Heart left ventricle (tissue), 13 donors: ENCODE data around the gene DUSP22.

Experiments used
- POLR2A ChIP-seq, 2 donors: fragments of 450-650 bp; IDR thresholded peaks; one replicate each; pipeline ENCODE4 v1.6.1; 2017; ENCODE audit warnings: antibody characterized with exemption in 2 of 2, mild to moderate bottlenecking in 2 of 2, moderate library complexity in 2 of 2
- TF ChIP-seq, protein P1 (sequence below), 12 donors: fragments of 200-600 bp; sonication (generic) in 4 of 12; IDR thresholded peaks; one replicate each; pipeline versions ENCODE4 v1.5.0 to v1.8.0; 2018 to 2022; ENCODE audit warnings: antibody characterized with exemption in 12 of 12, mild to moderate bottlenecking in 5 of 12
- donor health status: ischemic (EF 13 %, LVEDD 7.1; RV severe dilation, severe dysfunction).
- donor health status: DM: no; HTN: yes; CAD: no.
- donor health status: DM: no; HTN: no; CAD: no.
- donor health status: ischemic (EF 25% LVEDD 6.9; RV normal size, moderate dysfunction).
- donor health status: ischemic (EF 25% LVEDD 5.7; RV mildly dilated, moderate dysfunction).
- donor health status: ischemic (EF 35%, LVEDD 5.7; RV mildly dilated, moderate dysfunction).
- donor health status: nonischemic (EF 11% LVEDD 7.7; RV severe dilation, severe dysfunction).
- donor health status: DM: yes; HTN: yes; CAD: no.
- donor health status: PGD.
- donor health status: ischemic (EF 29% LVEDD 5.4; RV normal size, mild dysfunction).
- donor health status: nonischemic (EF 23%, LVEDD 6.1; RV moderate dilation, normal function).

GRCh38 chr6:256169-256568 lies 36.1 kb upstream of the DUSP22 start:
- TF ChIP-seq, protein P1, sequence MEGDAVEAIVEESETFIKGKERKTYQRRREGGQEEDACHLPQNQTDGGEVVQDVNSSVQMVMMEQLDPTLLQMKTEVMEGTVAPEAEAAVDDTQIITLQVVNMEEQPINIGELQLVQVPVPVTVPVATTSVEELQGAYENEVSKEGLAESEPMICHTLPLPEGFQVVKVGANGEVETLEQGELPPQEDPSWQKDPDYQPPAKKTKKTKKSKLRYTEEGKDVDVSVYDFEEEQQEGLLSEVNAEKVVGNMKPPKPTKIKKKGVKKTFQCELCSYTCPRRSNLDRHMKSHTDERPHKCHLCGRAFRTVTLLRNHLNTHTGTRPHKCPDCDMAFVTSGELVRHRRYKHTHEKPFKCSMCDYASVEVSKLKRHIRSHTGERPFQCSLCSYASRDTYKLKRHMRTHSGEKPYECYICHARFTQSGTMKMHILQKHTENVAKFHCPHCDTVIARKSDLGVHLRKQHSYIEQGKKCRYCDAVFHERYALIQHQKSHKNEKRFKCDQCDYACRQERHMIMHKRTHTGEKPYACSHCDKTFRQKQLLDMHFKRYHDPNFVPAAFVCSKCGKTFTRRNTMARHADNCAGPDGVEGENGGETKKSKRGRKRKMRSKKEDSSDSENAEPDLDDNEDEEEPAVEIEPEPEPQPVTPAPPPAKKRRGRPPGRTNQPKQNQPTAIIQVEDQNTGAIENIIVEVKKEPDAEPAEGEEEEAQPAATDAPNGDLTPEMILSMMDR (IDR thresholded peaks at IDR 0.05), result no peak
- TF ChIP-seq POLR2A (IDR thresholded peaks at IDR 0.05), result no peak
